Choroid plexus epithelial cell (primary cell): Measurements from ENCODE around the gene CDC42BPB.
A peak's percentile ranks its signal among the peaks of the same experiment; 100 is the strongest.
"Not testable (repeated sequence)": the region's sequence is repeated elsewhere in the genome, so short reads cannot be mapped to it uniquely, and the experiment has no call there.

Experiments used
- DNase-seq: peaks from one replicate; pipeline ENCODE4 v3.0.0-alpha.2; 2010; ENCODE audit warnings: low read depth
- H3K4me3 ChIP-seq: 2 replicates; pipeline ENCODE4 v1.5.1; 2011; ENCODE audit warnings: low read depth, mild to moderate bottlenecking, control low read depth, low read length, moderate library complexity
- TF ChIP-seq, protein P1 (sequence below): conservative IDR thresholded peaks from 2 replicates; pipeline ENCODE4 v1.5.1; 2011; ENCODE audit warnings: low read depth, mild to moderate bottlenecking, control low read depth, inconsistent platforms, low read length, moderate library complexity

The CDC42BPB gene

DNA sequence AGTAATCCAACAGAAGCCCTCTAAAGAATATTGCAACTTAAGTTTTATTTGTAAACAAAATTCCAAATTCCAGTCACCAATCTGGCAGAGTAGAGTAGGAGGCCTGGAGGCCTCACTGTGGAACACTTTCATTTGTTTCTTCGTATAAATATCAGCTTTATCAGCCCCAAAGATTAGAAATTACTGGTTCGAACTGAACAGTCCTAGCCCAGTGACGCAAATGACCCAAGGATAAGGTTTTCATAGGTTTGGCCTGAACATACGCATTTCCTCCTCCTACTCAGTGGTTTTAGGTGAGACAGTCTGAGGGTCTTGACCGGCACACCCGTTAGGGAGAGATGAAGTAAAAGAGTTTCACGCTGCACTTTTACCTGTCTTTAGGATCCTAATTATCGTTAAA, 1.7 kb downstream of the CDC42BPB start:
- peak overlapping the region; percentile 93 for H3K4me3 ChIP-seq
- TF ChIP-seq, protein P1, sequence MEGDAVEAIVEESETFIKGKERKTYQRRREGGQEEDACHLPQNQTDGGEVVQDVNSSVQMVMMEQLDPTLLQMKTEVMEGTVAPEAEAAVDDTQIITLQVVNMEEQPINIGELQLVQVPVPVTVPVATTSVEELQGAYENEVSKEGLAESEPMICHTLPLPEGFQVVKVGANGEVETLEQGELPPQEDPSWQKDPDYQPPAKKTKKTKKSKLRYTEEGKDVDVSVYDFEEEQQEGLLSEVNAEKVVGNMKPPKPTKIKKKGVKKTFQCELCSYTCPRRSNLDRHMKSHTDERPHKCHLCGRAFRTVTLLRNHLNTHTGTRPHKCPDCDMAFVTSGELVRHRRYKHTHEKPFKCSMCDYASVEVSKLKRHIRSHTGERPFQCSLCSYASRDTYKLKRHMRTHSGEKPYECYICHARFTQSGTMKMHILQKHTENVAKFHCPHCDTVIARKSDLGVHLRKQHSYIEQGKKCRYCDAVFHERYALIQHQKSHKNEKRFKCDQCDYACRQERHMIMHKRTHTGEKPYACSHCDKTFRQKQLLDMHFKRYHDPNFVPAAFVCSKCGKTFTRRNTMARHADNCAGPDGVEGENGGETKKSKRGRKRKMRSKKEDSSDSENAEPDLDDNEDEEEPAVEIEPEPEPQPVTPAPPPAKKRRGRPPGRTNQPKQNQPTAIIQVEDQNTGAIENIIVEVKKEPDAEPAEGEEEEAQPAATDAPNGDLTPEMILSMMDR, result no peak
- peak; percentile 23 for DNase-seq

DNA sequence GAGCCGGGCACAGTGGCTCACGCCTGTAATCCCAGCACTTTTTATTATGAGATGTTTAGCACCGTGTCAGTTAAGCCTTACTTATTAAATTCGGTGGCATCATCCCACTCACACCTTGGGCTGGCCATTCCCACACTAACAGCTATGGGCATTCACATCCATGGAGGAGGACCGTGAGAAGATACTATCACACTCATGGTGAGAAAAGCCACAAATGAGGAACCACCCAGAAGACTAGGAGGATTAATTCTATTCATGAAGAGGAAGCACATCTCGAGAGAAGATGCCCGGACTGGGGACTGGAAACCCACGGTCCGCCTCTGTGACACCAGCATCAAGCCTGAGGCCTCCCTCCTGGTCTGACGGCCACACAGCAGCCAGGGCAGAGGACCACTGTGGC, 4.9 kb downstream of the CDC42BPB start:
- H3K4me3 ChIP-seq, result no peak overlapping the region
- DNase-seq, result no peak
- TF ChIP-seq, protein P1, result no peak

DNA sequence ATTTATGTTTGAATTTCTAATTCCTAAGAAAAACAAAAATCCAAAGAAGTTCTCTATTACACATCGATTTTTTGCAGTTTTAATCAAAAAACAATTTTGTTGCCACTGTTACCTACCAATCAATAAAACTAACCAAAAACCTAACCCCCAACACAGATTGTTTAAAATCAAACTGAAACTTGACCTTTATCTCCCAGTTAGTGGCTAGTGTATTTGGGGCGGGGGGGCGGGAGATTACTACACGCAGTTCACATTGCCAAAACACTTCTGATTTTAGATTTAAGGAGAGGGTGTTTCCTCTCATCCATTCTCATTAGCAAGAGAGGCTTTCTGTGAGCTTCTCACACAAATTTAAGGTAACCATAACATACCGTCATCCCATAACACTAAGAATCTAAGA, 6.4 kb downstream of the CDC42BPB start:
- DNase-seq, result no peak
- TF ChIP-seq, protein P1, result no peak
- H3K4me3 ChIP-seq, result no peak overlapping the region

DNA sequence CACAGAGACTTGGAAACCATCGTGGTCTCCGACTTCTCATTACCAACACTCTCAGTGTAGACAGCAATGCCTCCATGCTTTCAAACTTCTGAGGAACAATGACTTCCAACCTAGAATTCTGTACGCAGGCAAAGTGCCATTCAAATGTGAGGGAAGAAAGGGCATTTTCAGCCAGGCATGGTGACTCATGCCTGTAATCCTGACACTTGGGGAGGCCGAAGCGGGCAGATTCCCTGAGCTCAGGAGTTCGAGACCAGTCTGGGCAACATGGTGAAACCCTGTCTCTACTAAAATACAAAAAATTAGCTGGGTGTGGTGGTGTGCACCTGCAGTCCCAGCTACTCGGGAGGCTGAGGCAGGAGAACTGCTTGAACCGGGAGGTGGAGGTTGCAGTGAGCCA, 9.9 kb downstream of the CDC42BPB start:
- not testable (repeated sequence) for DNase-seq, H3K4me3 ChIP-seq

DNA sequence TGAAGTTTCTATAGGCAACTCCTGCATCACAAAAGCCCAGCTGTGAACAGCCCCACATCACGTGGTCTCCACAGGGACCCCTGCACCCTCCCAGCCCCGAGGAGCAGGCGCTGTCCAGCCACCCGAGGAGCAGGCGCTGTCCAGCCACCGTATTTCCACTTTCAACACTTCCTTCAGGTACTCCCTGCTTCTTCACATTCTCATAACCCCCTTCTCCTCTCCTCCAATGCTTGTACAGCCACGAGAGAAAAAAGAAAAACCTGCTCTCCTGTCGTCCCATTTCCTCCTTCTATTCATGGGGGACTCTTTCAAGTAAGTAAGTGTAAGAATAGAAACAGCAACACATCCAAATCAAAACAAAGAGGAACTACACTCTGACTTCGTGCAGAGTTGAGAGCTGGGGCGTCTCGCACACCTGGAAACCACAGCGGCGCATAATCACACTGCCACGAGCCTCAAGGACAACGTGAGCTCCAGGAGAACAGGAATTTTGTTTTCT, 11.9 kb downstream of the CDC42BPB start:
- no peak overlapping the region for H3K4me3 ChIP-seq
- peak; percentile 34 for DNase-seq
- TF ChIP-seq, protein P1, result no peak

DNA sequence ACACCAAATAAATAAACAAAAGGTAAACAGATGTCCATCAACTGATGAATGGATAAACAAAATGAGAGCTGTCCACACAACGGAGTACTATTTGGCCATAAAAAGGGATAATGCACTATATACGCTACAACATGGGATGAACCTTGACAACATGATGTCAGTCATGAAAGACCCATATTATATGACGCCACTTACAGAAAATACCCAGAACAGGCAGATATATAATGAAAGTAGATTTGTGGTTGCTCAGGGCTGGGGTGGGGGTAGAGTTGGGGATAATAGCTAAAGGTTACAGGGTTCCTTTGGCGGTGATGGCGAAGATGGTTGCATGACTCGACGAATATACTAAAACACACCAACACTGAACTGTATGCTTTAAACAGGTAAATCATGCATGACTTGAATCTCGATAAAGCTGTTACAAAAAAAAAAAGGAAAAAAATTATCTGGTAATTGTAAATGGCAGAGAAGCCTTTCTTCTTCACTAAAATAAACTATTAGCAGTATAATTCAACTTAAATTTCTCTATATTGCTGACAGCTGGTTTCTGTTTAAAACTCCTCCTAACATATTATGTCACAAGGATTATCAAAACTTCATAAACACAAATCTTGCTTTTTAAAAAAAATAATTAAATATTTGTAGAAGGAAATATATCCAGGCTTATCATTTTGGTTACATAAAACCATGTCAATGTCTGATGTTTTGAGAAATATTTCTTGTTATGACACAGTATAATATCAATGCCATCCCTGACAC, 13.9 kb downstream of the CDC42BPB start:
- no peak overlapping the region for H3K4me3 ChIP-seq
- no peak for DNase-seq
- TF ChIP-seq, protein P1, result no peak

DNA sequence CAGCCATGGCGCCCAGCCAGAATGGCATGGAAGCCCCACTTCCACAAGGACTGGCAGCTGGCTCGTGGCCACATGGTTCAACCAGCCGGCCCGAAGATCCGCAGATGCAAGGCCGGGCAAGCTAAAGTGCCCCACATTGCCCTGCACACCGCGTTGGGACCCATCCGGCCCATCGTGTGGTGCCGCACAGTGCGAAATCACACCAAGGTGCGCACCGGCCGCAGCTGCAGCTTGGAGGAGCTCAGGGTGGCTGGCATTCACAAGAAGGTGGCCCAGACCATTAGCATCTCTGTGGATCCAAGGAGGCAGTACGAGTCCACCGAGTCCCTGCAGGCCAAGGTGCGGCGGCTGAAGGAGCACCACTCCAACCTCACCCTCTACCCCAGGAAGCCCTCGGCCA, 15.9 kb downstream of the CDC42BPB start:
- no peak overlapping the region for H3K4me3 ChIP-seq
- DNase-seq, result no peak
- TF ChIP-seq, protein P1, result no peak
